A673 (cell line): ENCODE measurements around the gene GLRX3.

ENCODE experiments used
- EZH2 ChIP-seq: fragments of 200-600 bp; sonication (generic); IDR thresholded peaks from 2 replicates; pipeline ENCODE4 v1.6.1; 2017; ENCODE audit warnings: borderline replicate concordance, low read depth, mild to moderate bottlenecking, mixed read lengths, antibody characterized with exemption, low read length; ENCODE audit not compliant: poor library complexity, severe bottlenecking
- TF ChIP-seq, protein P1 (sequence below): fragments of 300-800, 200-600 bp; sonication (generic); conservative IDR thresholded peaks from 2 replicates; pipeline ENCODE4 v1.5.1; 2017; ENCODE audit warnings: low read depth, mild to moderate bottlenecking, antibody characterized with exemption, low read length, moderate library complexity, mixed read lengths

DNA sequence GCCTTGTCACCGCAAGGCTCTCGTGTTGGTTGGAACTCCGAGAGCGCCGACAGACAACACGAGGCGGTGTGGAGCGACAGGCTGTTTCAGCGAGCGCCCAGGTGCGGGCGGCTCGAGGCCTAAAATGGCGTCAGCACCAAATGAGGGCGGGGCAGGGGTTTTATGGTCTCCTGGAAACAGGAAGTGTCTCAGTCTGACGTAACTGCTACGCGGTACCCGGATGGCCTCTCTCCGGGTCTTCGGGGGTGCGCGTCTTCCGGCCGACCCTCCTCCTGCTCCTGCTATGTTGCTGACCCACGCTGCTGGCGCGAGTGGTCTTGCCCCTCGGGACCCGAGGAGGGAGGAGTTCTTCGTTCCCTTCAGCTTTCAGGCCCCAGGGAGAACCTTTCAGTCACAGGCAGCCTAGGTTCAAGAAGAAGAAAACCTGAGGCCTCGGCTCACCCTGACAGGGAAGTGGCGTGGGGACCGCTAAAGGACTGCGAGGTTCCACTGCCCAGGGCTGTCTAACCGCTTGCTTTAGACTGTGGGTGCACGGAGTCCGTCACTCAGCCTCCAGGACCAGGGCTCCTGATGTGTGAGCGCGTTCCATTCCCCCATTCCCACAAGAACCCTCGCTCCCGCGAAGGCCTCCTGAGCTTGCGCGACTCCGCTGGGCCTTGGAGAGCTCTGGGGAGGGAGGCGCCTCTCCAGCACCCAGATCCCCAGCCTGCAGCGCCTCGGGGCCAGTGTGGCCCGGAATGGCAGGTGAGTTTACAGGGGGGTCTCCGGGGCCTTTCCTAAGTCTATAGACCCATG, 77.3 kb downstream of the GLRX3 start:
- TF ChIP-seq, protein P1, sequence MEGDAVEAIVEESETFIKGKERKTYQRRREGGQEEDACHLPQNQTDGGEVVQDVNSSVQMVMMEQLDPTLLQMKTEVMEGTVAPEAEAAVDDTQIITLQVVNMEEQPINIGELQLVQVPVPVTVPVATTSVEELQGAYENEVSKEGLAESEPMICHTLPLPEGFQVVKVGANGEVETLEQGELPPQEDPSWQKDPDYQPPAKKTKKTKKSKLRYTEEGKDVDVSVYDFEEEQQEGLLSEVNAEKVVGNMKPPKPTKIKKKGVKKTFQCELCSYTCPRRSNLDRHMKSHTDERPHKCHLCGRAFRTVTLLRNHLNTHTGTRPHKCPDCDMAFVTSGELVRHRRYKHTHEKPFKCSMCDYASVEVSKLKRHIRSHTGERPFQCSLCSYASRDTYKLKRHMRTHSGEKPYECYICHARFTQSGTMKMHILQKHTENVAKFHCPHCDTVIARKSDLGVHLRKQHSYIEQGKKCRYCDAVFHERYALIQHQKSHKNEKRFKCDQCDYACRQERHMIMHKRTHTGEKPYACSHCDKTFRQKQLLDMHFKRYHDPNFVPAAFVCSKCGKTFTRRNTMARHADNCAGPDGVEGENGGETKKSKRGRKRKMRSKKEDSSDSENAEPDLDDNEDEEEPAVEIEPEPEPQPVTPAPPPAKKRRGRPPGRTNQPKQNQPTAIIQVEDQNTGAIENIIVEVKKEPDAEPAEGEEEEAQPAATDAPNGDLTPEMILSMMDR, result no peak
- no peak for TF ChIP-seq EZH2
